ENCODE measurements around the gene NAPEPLD.
"Not testable (repeated sequence)": the region's sequence is repeated elsewhere in the genome, so short reads cannot be mapped to it uniquely, and the experiment has no call there.

DNA sequence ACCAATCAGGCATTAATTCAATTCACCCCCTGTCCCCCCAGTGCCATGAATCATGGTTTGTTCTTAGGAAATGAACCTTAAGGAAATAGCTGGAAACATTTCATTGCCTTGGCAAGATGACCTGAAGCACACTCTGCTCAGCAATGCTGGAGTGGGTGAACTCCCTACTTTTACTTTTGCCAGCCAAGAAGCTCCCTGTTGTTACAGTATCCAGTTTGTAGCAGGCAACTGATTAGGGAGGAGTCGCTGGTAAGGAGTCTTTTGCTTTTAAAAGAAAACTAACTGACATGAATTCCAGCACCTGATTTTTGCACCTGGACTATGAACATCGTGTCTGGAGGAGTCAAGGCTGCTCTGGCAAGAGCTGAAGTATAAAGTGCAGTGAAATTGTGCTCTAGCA is 13.7 kb upstream of the NAPEPLD start:
- TF ChIP-seq, protein P1, sequence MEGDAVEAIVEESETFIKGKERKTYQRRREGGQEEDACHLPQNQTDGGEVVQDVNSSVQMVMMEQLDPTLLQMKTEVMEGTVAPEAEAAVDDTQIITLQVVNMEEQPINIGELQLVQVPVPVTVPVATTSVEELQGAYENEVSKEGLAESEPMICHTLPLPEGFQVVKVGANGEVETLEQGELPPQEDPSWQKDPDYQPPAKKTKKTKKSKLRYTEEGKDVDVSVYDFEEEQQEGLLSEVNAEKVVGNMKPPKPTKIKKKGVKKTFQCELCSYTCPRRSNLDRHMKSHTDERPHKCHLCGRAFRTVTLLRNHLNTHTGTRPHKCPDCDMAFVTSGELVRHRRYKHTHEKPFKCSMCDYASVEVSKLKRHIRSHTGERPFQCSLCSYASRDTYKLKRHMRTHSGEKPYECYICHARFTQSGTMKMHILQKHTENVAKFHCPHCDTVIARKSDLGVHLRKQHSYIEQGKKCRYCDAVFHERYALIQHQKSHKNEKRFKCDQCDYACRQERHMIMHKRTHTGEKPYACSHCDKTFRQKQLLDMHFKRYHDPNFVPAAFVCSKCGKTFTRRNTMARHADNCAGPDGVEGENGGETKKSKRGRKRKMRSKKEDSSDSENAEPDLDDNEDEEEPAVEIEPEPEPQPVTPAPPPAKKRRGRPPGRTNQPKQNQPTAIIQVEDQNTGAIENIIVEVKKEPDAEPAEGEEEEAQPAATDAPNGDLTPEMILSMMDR (IDR thresholded peaks at IDR 0.05; ENCODE audit: low read length), result not testable (repeated sequence)
- not testable (repeated sequence) for TF ChIP-seq EZH2phosphoT487 (IDR thresholded peaks at IDR 0.05; ENCODE audit: low read length); EZH2 (optimal IDR thresholded peaks at IDR 0.05; ENCODE audit: low read depth, low read length)
